ENCODE measurements around the gene ITGA7. TPM values are rescaled to one million over a fixed set of nuclear protein-coding genes. Genes with fewer than 3 reads are reported as not detected.

Gene ITGA7
- total RNA-seq, 1 donor from 2014 or later: 26.5 TPM

GRCh38 chr12:55733858-55734257, 26.2 kb upstream of the ITGA7 start:
- Mint-ChIP-seq H3K4me3 (ENCODE audit: unreplicated experiment) (no peak overlapping the region), H3K27ac (ENCODE audit: unreplicated experiment) (no peak overlapping the region), H3K27me3 (ENCODE audit: low read depth, unreplicated experiment) (no peaks in the 10 kb centered on the region), H3K36me3 (ENCODE audit: low read depth, unreplicated experiment) (no peaks in the 10 kb centered on the region), H3K9me3 (ENCODE audit: unreplicated experiment) (no peaks in the 10 kb centered on the region), H3K4me1 (ENCODE audit: low read depth, unreplicated experiment) (peaks cover 20% of the 10 kb centered on the region)
- H2AFZ ChIP-seq (ENCODE audit: low read depth, low read length): no peak overlapping the region
- H3K36me3 ChIP-seq (ENCODE audit: insufficient read depth, low read length): no peaks in the 10 kb centered on the region
- no peaks in the 10 kb centered on the region for H3K27me3 ChIP-seq (ENCODE audit: insufficient read depth, low read length)
- H3K4me2 ChIP-seq (ENCODE audit: low read length): no peak overlapping the region
- no peak overlapping the region for H3K27ac ChIP-seq (ENCODE audit: low read depth, low read length)
- H3K79me2 ChIP-seq (ENCODE audit: insufficient read depth, low read length): peaks cover 15% of the 10 kb centered on the region
- no peak for TF ChIP-seq EZH2 (IDR thresholded peaks at IDR 0.05; ENCODE audit: insufficient read depth, low read length)
- TF ChIP-seq CTCF (IDR thresholded peaks at IDR 0.05; ENCODE audit: insufficient read depth, low read depth, low read length): no peak
- H3K9me3 ChIP-seq (ENCODE audit: insufficient read depth, low read depth, low read length): no peaks in the 10 kb centered on the region
- DNase-seq (ENCODE audit: low read depth): no peak
- no peak overlapping the region for H3K4me3 ChIP-seq (ENCODE audit: insufficient read depth, low read depth, low read length)
- H3K4me1 ChIP-seq (ENCODE audit: insufficient read depth, low read length): peaks cover 22% of the 10 kb centered on the region
- no peak for FAIRE-seq
- H3K9ac ChIP-seq (ENCODE audit: low read length): no peak overlapping the region
- H4K20me1 ChIP-seq (ENCODE audit: insufficient read depth, low read length): peaks cover 6% of the 10 kb centered on the region

- FAIRE-seq (no peak), DNase-seq (ENCODE audit: low read depth) (no peak)
- H3K79me2 ChIP-seq (ENCODE audit: insufficient read depth, low read length): peaks cover 23% of the 10 kb centered on the region
- H3K27me3 ChIP-seq (ENCODE audit: insufficient read depth, low read length): no peaks in the 10 kb centered on the region
- Mint-ChIP-seq H3K27me3 (ENCODE audit: low read depth, unreplicated experiment) (no peaks in the 10 kb centered on the region), H3K9me3 (ENCODE audit: unreplicated experiment) (no peaks in the 10 kb centered on the region), H3K27ac (ENCODE audit: unreplicated experiment) (no peak overlapping the region), H3K4me1 (ENCODE audit: low read depth, unreplicated experiment) (peaks cover 17% of the 10 kb centered on the region), H3K4me3 (ENCODE audit: unreplicated experiment) (no peak overlapping the region), H3K36me3 (ENCODE audit: low read depth, unreplicated experiment) (no peaks in the 10 kb centered on the region)
- no peak overlapping the region for H3K9ac ChIP-seq (ENCODE audit: low read length)
- peaks cover 18% of the 10 kb centered on the region for H3K4me1 ChIP-seq (ENCODE audit: insufficient read depth, low read length)
- H4K20me1 ChIP-seq (ENCODE audit: insufficient read depth, low read length): peaks cover 8% of the 10 kb centered on the region
- H2AFZ ChIP-seq (ENCODE audit: low read depth, low read length): no peak overlapping the region
- no peaks in the 10 kb centered on the region for H3K36me3 ChIP-seq (ENCODE audit: insufficient read depth, low read length)
- no peaks in the 10 kb centered on the region for H3K9me3 ChIP-seq (ENCODE audit: insufficient read depth, low read depth, low read length)
- H3K4me2 ChIP-seq (ENCODE audit: low read length): no peak overlapping the region
- no peak for TF ChIP-seq EZH2 (IDR thresholded peaks at IDR 0.05; ENCODE audit: insufficient read depth, low read length)
- TF ChIP-seq CTCF (IDR thresholded peaks at IDR 0.05; ENCODE audit: insufficient read depth, low read depth, low read length): no peak
- no peak overlapping the region for H3K4me3 ChIP-seq (ENCODE audit: insufficient read depth, low read depth, low read length)
- no peak overlapping the region for H3K27ac ChIP-seq (ENCODE audit: low read depth, low read length)
Measured at GRCh38 chr12:55733021-55733555, 25.4 kb upstream of the ITGA7 start.

- Histone ChIP-seq H3K27me3 (ENCODE audit: insufficient read depth, low read length) (no peaks in the 10 kb centered on the region), H3K27ac (ENCODE audit: low read depth, low read length) (no peak overlapping the region), H4K20me1 (ENCODE audit: insufficient read depth, low read length) (peaks cover 16% of the 10 kb centered on the region), H3K4me2 (ENCODE audit: low read length) (no peak overlapping the region), H3K79me2 (ENCODE audit: insufficient read depth, low read length) (peaks cover 31% of the 10 kb centered on the region), H3K9me3 (ENCODE audit: insufficient read depth, low read depth, low read length) (no peaks in the 10 kb centered on the region), H2AFZ (ENCODE audit: low read depth, low read length) (no peak overlapping the region), H3K36me3 (ENCODE audit: insufficient read depth, low read length) (no peaks in the 10 kb centered on the region), H3K4me1 (ENCODE audit: insufficient read depth, low read length) (peaks cover 12% of the 10 kb centered on the region), H3K4me3 (ENCODE audit: insufficient read depth, low read depth, low read length) (no peak overlapping the region), H3K9ac (ENCODE audit: low read length) (no peak overlapping the region)
- DNase-seq (ENCODE audit: low read depth) (no peak), FAIRE-seq (no peak)
- no peak for TF ChIP-seq CTCF (IDR thresholded peaks at IDR 0.05; ENCODE audit: insufficient read depth, low read depth, low read length)
- Mint-ChIP-seq H3K36me3 (ENCODE audit: low read depth, unreplicated experiment) (peaks cover 3% of the 10 kb centered on the region), H3K27me3 (ENCODE audit: low read depth, unreplicated experiment) (no peaks in the 10 kb centered on the region), H3K27ac (ENCODE audit: unreplicated experiment) (no peak overlapping the region), H3K4me3 (ENCODE audit: unreplicated experiment) (no peak overlapping the region), H3K9me3 (ENCODE audit: unreplicated experiment) (no peaks in the 10 kb centered on the region), H3K4me1 (ENCODE audit: low read depth, unreplicated experiment) (peaks cover 14% of the 10 kb centered on the region)
Measured at GRCh38 chr12:55732288-55732687, 24.6 kb upstream of the ITGA7 start.

Data from astrocyte (in vitro differentiated cells and primary cell).